GM23248 (cell line): ENCODE data around the gene FUT7.

Experiments
- EZH2 ChIP-seq: fragments of 200-600 bp; sonication (generic); IDR thresholded peaks from 2 replicates; pipeline ENCODE4 v1.6.1; 2018; ENCODE audit warnings: antibody characterized with exemption, mild to moderate bottlenecking; ENCODE audit not compliant: insufficient read depth, poor library complexity, severe bottlenecking
- EZH2phosphoT487 ChIP-seq: fragments of 200-600 bp; sonication (generic); IDR thresholded peaks from 2 replicates; pipeline ENCODE4 v1.6.1; 2018; ENCODE audit warnings: antibody characterized with exemption, moderate library complexity, mild to moderate bottlenecking, low read depth; ENCODE audit not compliant: insufficient read depth

DNA sequence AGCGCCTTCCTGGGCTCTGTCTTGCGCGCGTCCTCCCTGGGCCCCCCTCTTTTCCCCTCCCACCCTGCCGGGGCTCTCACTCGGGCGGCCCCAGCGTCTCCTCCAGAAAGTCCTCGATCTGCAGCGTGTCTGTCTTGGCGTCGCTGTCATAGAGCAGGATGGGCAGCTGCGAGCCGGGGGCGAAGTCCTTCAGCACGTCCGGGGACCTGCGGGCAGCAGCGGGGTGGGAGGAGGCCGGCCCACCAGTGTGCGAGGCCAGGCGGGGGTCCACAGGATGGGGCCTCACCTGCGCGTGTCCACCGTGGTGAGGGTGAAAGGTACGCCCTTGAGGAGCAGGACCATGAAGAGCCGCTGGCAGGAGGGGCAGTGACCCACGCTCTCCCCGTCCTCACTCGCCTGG, 36.5 kb downstream of the FUT7 start:
- TF ChIP-seq EZH2 (no peak), EZH2phosphoT487 (no peak)
